Smooth muscle cell (in vitro differentiated cells): Measurements from ENCODE around the gene OVOL3. TPM values are rescaled to one million over a fixed set of nuclear protein-coding genes. Genes with fewer than 3 reads are reported as not detected.

ENCODE experiments used
- DNase-seq: peaks from one replicate; lab custom pipeline; 2025; ENCODE audit not compliant: unreplicated experiment; lab: John Stamatoyannopoulos, UW
- H2AFZ ChIP-seq: fragments of 200-600 bp; sonication (generic); 2 replicates; pipeline ENCODE4 v1.6.0; 2016; ENCODE audit warnings: antibody characterized with exemption, low read depth, mild to moderate bottlenecking
- H3F3A ChIP-seq: fragments of 200-600 bp; sonication (generic); 2 replicates; pipeline ENCODE4 v1.6.0; 2017; ENCODE audit warnings: antibody characterized with exemption, low read depth
- H3K27ac ChIP-seq: fragments of 200-600 bp; sonication (generic); 2 replicates; pipeline ENCODE4 v1.5.1; 2016; ENCODE audit warnings: low read depth, mild to moderate bottlenecking
- H3K27me3 ChIP-seq: fragments of 200-600 bp; sonication (generic); 2 replicates; pipeline ENCODE4 v1.6.1; 2016; ENCODE audit warnings: low read depth, mild to moderate bottlenecking
- H3K36me3 ChIP-seq: fragments of 200-600 bp; sonication (generic); 2 replicates; pipeline ENCODE4 v1.5.1; 2016; ENCODE audit warnings: low read depth
- H3K4me1 ChIP-seq: fragments of 200-600 bp; sonication (generic); 2 replicates; pipeline ENCODE4 v1.5.1; 2016; ENCODE audit warnings: low read depth
- H3K4me2 ChIP-seq: fragments of 200-600 bp; sonication (generic); 2 replicates; pipeline ENCODE4 v1.6.0; 2016; ENCODE audit warnings: mild to moderate bottlenecking
- H3K4me3 ChIP-seq: fragments of 200-600 bp; sonication (generic); 2 replicates; pipeline ENCODE4 v1.5.1; 2016; ENCODE audit warnings: mild to moderate bottlenecking
- H3K79me2 ChIP-seq: fragments of 200-600 bp; sonication (generic); 2 replicates; pipeline ENCODE4 v1.6.0; 2016; ENCODE audit warnings: low read depth, mild to moderate bottlenecking
- H3K9ac ChIP-seq: fragments of 200-600 bp; sonication (generic); 2 replicates; pipeline ENCODE4 v1.6.0; 2016; ENCODE audit warnings: low read depth
- H3K9me3 ChIP-seq: fragments of 200-600 bp; sonication (generic); replicated peaks from 2 replicates; pipeline ENCODE4 v1.5.1; 2016; ENCODE audit warnings: low read depth
- H4K20me1 ChIP-seq: fragments of 200-600 bp; sonication (generic); 2 replicates; pipeline ENCODE4 v1.6.0; 2016; ENCODE audit warnings: low read depth
- WGBS: methylation state at CpG from one replicate; pipeline ENCODE4 v1.1.7; 2016; ENCODE audit warnings: low lambda C conversion rate; 5-methylcytosine and 5-hydroxymethylcytosine counted together
- polyA plus RNA-seq: library from polyadenylated mRNA; unstranded; fragments of >200 nt; fragmentation: Nextera tagmentation; extraction: Ambion mirVana; gene quantifications from 2 replicates; pipeline ENCODE4 v1.2.1, GENCODE V29; 2016
- total RNA-seq: library from RNA; depleted of rRNA; stranded (reverse); fragments of >200 nt; gene quantifications from 2 replicates; pipeline ENCODE4 v1.2.3, GENCODE V29; 2014
- TF ChIP-seq, protein P1 (sequence below): fragments of 200-600 bp; sonication (generic); IDR thresholded peaks from 2 replicates; pipeline ENCODE4 v1.5.1; 2017; ENCODE audit warnings: borderline replicate concordance, mild to moderate bottlenecking, antibody characterized with exemption; ENCODE audit not compliant: insufficient read depth, poor library complexity, severe bottlenecking

OVOL3 gene
- total and polyA plus RNA-seq, 2 experiments from 2014 or later = not detected

DNA sequence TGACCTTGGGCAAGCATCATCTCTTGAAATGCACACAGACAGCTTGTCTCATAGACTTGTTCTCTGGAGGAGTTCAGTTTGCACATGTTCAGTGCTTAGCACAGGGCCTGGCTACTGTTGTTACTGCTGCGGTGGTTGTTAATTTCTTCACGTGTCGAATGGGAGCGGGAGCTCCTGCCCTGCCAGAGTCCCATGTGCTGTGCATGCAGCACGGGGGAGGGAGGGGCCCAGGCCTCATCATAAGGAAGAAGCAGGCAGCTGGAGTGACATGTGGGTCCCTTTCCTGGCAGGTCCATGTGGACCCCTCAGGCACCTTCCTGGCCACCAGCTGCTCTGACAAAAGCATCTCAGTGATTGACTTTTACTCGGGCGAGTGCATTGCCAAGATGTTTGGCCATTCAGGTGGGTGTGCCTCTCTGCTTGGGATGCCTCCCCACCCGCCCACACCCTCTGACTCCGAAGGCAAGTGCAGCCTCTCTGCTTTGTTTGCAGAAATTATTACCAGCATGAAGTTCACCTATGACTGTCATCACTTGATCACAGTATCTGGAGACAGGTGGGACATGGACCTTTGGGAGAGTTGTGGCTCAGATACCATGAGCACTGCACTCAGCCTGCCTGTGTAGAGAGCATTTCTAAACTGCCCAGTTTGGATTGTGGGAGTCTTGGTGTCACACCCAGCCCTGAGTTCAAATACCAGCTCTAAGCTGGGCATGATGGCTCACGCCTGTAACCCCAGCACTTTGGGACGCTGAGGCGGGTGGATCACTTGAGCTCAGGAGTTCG, 19.8 kb upstream of the OVOL3 start:
- no peak for DNase-seq
- Histone ChIP-seq H3K27ac (no peak overlapping the region), H3K4me1 (no peaks in the 10 kb centered on the region), H3K79me2 (no peaks in the 10 kb centered on the region), H2AFZ (no peak overlapping the region), H3K9ac (no peak overlapping the region), H3F3A (no peaks in the 10 kb centered on the region), H3K4me3 (no peak overlapping the region), H3K4me2 (no peak overlapping the region), H3K36me3 (no peaks in the 10 kb centered on the region), H4K20me1 (no peaks in the 10 kb centered on the region), H3K27me3 (no peaks in the 10 kb centered on the region), H3K9me3 (no peaks in the 10 kb centered on the region)
- TF ChIP-seq, protein P1, sequence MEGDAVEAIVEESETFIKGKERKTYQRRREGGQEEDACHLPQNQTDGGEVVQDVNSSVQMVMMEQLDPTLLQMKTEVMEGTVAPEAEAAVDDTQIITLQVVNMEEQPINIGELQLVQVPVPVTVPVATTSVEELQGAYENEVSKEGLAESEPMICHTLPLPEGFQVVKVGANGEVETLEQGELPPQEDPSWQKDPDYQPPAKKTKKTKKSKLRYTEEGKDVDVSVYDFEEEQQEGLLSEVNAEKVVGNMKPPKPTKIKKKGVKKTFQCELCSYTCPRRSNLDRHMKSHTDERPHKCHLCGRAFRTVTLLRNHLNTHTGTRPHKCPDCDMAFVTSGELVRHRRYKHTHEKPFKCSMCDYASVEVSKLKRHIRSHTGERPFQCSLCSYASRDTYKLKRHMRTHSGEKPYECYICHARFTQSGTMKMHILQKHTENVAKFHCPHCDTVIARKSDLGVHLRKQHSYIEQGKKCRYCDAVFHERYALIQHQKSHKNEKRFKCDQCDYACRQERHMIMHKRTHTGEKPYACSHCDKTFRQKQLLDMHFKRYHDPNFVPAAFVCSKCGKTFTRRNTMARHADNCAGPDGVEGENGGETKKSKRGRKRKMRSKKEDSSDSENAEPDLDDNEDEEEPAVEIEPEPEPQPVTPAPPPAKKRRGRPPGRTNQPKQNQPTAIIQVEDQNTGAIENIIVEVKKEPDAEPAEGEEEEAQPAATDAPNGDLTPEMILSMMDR = no peak
- 92% methylated on average over 13 of the region's 13 CpGs for WGBS

DNA sequence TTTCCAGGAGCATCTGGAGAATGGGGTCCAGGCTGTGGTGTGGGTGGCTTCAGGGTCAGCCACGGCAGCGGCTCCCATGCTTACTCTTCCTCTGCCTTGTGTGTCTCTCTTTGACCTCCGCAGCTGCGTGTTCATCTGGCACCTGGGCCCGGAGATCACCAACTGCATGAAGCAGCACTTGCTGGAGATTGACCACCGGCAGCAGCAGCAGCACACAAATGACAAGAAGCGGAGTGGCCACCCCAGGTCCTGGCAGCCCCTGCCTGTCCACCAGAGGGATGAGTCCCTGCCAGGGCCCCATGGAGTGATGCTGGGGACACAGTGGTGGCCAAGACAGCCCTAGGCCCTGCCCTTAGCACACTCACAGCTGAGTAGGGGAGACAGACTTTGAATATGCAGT, 18.4 kb upstream of the OVOL3 start:
- Histone ChIP-seq H3K9me3 (no peaks in the 10 kb centered on the region), H3K4me2 (no peak overlapping the region), H3F3A (no peaks in the 10 kb centered on the region), H3K4me1 (no peaks in the 10 kb centered on the region), H3K27me3 (no peaks in the 10 kb centered on the region), H3K4me3 (no peak overlapping the region), H2AFZ (no peak overlapping the region), H3K9ac (no peak overlapping the region), H4K20me1 (no peaks in the 10 kb centered on the region), H3K27ac (no peak overlapping the region), H3K79me2 (no peaks in the 10 kb centered on the region), H3K36me3 (no peaks in the 10 kb centered on the region)
- DNase-seq = no peak
- TF ChIP-seq, protein P1 = no peak
- WGBS = 96% methylated on average over 7 of the region's 7 CpGs

DNA sequence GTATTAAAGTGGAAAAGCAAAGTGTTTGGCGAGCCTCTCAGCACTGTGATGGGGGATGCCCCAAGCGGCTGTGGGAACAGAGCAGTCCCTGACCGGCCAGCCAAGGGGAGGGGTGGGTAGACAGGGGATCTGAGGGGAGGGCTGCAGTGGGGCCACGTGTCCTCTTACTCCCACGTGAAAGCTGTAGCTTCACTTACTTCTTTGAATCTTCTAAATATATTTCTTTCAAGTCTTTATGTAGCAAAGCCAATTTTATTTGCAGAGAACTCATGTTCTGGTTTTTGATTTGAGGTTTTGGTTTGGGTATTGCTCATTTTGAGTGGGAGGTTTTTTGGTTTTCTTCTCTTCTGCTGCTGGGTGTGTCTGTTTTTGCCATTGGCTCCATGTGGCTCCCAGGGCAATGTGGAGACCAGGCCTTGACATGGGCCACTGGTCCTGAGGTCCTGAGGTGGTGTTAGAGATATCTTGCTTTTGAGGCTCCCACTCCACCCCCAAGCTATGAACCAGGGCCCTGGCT, 17.7 kb upstream of the OVOL3 start:
- Histone ChIP-seq H3K4me1 (no peaks in the 10 kb centered on the region), H3F3A (no peaks in the 10 kb centered on the region), H4K20me1 (no peaks in the 10 kb centered on the region), H3K79me2 (no peaks in the 10 kb centered on the region), H3K9me3 (no peaks in the 10 kb centered on the region), H2AFZ (no peak overlapping the region), H3K4me3 (no peak overlapping the region), H3K9ac (no peak overlapping the region), H3K4me2 (no peak overlapping the region), H3K36me3 (no peaks in the 10 kb centered on the region), H3K27ac (no peak overlapping the region), H3K27me3 (no peaks in the 10 kb centered on the region)
- whole genome bisulfite sequencing = 98% methylated on average over 5 of the region's 5 CpGs
- DNase-seq = no peak
- TF ChIP-seq, protein P1 = no peak

DNA sequence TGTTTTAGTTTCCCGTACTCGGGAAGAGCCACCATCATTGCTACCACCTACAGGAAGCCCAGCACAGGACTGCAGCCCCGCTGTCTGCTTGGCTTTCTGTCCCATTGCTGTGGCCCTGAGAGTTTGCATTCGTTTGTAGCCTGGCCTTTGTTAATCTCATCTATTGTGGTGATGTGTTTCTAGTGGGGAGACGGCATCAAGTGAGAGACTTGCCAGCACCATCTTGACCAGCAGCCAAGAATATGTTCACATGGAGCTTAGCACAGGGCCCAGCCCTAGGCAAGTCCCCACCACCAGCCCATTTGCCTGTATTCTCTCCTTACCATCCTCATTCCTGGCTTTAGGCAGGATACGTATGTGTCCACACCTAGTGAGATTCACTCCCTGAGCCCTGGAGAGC, 17.3 kb upstream of the OVOL3 start:
- H3K36me3 ChIP-seq = no peaks in the 10 kb centered on the region
- TF ChIP-seq, protein P1 = no peak
- H3K4me3 ChIP-seq = no peak overlapping the region
- no peaks in the 10 kb centered on the region for H3K79me2 ChIP-seq
- H3K4me2 ChIP-seq = no peak overlapping the region
- H3F3A ChIP-seq = no peaks in the 10 kb centered on the region
- no peaks in the 10 kb centered on the region for H3K4me1 ChIP-seq
- H3K27me3 ChIP-seq = no peaks in the 10 kb centered on the region
- DNase-seq = no peak
- H3K27ac ChIP-seq = no peak overlapping the region
- WGBS = 87% methylated on average over 6 of the region's 6 CpGs
- H3K9ac ChIP-seq = no peak overlapping the region
- H2AFZ ChIP-seq = no peak overlapping the region
- no peaks in the 10 kb centered on the region for H3K9me3 ChIP-seq
- H4K20me1 ChIP-seq = no peaks in the 10 kb centered on the region
